Astrocyte (in vitro differentiated cells and primary cell): ENCODE measurements around the gene OSBPL2.

Experiments
- EZH2 ChIP-seq: IDR thresholded peaks from 2 replicates; pipeline ENCODE4 v1.6.1; 2012; ENCODE audit warnings: mild to moderate bottlenecking, low read length, inconsistent platforms; ENCODE audit not compliant: insufficient read depth
- TF ChIP-seq, protein P1 (sequence below): IDR thresholded peaks from 2 replicates; pipeline ENCODE4 v1.5.1; 2011; ENCODE audit warnings: low read depth, mild to moderate bottlenecking, inconsistent platforms, low read length, moderate library complexity; ENCODE audit not compliant: insufficient read depth

DNA sequence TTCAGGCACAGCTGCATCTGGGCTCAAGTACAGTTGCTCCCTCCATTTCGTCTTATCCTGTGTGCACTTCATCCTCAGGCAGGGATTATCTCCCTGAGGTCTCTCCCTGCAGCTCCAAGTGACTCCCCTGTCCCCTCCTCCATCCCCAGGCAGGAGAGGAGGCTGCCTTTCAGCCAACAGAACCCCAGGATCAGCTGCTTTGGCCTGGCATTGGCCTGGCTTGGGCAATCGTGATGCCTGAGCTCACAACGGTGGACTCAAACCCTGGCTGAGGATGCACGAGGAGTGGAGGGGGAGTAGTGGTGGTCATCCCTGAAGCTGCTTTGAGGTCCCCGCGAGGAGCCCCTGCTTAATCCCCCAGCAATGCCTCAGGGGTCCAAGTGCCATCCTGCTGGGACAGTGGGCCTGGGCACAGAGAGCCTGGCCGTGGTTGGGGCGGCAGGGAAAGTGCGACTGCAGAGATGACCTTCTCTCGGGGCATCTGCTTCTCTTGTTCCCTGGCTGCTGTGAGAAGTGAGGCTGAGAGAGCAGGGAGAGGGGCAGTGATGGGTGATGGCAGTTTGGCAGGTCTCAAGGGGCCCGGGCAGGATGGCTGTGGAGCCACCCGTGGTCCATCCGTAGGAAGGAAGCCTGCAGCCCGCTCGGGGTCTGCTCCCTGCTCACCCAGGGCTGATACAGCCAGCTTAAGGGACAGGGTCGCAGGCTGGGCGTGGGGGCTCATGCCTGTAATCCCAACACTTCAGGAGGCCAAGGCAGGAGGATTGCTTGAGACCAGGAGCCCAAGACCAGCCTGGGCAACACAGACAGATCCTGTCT, 12.3 kb upstream of the OSBPL2 start:
- TF ChIP-seq, protein P1, sequence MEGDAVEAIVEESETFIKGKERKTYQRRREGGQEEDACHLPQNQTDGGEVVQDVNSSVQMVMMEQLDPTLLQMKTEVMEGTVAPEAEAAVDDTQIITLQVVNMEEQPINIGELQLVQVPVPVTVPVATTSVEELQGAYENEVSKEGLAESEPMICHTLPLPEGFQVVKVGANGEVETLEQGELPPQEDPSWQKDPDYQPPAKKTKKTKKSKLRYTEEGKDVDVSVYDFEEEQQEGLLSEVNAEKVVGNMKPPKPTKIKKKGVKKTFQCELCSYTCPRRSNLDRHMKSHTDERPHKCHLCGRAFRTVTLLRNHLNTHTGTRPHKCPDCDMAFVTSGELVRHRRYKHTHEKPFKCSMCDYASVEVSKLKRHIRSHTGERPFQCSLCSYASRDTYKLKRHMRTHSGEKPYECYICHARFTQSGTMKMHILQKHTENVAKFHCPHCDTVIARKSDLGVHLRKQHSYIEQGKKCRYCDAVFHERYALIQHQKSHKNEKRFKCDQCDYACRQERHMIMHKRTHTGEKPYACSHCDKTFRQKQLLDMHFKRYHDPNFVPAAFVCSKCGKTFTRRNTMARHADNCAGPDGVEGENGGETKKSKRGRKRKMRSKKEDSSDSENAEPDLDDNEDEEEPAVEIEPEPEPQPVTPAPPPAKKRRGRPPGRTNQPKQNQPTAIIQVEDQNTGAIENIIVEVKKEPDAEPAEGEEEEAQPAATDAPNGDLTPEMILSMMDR, result no peak
- no peak for TF ChIP-seq EZH2
